ENCODE results near the gene SPNS2.

DNA sequence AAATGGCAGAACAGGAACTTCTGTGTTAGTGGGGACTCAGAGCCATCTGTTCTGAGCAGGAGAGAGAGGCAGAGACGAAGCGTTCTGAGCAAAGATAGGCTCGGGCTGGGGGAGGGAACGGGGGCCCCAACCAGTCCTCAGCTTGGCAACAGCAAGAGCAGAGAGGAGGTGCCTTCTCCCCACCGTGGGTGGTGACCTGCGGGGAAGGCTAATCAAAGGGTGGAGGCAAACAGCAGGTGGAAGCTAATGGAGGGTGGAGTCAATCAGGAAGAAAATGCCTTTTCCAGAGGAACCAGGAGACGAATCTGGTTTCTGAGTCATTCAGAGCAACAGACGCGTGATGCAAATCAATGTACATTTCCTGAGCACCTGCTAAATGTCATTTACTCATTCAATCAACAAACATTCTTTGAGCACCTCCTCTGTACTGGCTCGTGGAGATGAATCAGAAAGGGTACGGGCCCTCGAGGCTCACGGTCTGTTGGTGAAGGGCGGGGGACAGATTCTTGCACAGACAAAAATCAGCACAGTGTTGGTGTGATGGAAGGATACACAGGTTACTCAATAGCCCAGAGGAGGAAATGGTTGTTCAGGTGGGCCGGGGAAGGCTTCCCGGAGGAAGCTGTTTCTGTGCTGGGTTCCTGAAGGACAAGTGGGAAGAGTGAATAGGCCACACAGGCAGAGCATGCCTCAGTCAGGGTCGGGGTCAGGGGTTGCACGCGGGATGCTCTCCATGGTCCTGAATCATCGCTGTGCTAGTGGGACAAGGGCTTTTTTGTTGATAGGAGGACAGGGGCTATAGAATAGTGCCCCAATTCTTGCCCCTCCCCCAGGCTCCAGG, 5.7 kb upstream of the SPNS2 start:
- TF ChIP-seq, protein P1, sequence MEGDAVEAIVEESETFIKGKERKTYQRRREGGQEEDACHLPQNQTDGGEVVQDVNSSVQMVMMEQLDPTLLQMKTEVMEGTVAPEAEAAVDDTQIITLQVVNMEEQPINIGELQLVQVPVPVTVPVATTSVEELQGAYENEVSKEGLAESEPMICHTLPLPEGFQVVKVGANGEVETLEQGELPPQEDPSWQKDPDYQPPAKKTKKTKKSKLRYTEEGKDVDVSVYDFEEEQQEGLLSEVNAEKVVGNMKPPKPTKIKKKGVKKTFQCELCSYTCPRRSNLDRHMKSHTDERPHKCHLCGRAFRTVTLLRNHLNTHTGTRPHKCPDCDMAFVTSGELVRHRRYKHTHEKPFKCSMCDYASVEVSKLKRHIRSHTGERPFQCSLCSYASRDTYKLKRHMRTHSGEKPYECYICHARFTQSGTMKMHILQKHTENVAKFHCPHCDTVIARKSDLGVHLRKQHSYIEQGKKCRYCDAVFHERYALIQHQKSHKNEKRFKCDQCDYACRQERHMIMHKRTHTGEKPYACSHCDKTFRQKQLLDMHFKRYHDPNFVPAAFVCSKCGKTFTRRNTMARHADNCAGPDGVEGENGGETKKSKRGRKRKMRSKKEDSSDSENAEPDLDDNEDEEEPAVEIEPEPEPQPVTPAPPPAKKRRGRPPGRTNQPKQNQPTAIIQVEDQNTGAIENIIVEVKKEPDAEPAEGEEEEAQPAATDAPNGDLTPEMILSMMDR (IDR thresholded peaks at IDR 0.05): no peak
- TF ChIP-seq POLR2A (IDR thresholded peaks at IDR 0.05): no peak

Measured in Peyer's patch (tissue), 4 donors.